Stimulated activated CD4-positive, alpha-beta T cell treated with anti-CD3 and anti-CD28 coated beads, Interleukin-15, amount 100 ng/mL, for 48 hours (primary cell): Measurements from ENCODE around the gene ARHGAP26.

Source experiments
- DNase-seq, 2 donors: peaks; one replicate each; pipeline ENCODE4 v3.0.0-alpha.2; 2020; ENCODE audit warnings: low read depth in 2 of 2

Gene ARHGAP26

GRCh38 chr5:143037071-143037470 lies 266.9 kb downstream of the ARHGAP26 start:
- DNase-seq: no peak

DNA sequence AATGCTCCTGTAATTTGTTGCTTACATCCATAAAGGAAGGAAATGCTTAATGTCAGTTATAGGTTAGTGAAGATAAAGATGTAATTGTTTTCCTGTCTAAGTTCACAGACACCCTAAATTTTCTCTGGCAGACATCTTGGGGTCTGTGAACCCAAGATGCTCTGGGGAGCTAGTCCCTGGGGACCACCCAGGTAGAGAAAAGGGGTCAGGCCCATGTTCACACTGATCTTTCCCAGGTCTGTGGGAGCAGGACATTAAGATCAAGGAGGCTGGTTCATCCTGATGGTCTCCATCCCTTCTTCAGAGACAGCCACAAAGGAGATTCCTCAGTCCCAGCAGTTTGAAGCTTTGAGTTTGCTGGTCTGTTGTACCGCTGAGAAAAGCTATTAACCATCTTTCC lies 267.5 kb downstream of the ARHGAP26 start:
- no peak for DNase-seq

DNA sequence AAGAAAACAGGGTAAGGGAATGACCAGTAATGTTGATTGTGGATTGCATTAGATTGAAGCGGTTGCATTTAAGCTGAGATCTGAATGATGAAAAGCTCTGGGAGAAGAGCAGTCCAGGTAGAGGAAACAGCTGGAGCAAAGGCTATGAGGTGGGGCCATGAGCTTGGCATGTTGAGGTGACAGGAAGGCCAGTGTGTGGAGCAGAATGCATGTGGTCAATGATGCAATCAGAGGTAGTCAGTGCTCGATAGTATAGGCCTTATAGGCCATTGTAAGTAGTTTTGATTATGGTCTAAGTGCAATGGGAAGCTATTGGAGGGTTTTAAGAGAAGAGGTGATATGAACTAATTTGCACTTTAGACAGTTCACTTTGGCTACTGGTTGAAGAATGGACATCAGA lies 270.4 kb downstream of the ARHGAP26 start:
- no peak for DNase-seq

DNA sequence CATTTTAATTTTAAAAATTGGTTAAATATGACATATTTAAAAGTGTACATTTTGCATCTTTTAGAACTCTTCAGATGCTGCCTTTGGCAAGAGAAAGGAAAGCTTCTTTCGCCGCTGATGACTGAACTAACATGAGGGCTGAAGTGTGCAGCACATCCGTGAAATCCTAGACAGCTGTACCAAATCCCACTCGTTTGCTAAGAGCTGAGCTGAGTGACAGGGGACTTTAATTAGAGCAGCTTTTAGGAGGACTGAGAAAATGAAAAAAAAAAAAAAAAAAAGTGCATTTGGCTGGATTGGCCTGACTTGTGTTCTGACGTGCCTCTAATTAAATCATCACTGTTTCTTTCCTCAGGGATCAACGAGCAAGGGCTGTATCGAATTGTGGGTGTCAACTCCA lies 271.3 kb downstream of the ARHGAP26 start:
- DNase-seq: no peak

DNA sequence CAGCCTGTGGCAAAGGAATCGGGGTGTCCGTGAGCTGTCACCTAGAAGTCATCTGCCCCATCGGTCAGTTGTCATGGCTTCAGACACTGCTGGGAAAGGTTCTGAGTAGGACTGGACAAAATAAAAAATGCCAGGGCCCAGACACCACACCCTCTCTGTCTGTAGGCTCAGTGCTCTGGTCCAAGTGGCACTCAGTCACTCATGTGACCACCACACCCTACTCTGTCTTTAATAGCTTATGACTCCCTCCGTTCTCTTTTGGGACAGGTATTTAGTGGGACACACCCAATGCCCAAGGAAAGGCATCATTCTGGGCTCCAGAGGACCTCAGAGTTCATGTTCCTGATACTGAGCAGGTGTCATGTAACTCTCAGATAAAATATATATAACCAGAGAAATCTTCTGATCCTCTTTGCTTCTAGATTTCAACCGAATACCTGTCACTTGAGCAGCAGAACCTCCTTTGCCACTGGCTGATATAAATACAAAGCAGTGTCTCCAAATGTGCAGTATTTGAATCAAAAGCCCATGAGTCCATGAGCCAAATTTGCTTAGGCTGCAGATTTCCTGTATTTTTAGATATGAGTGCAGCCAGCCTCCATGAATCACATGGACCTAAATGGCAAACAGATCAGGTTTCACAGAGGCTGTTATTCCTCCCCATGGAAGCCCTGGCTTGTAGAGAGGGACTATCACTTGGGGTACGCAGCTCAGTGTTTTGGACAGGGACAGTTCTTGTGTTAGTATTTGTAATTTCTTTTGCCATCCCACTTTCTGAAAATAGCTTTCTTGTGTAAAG lies 272.0 kb downstream of the ARHGAP26 start:
- DNase-seq: no peak

DNA sequence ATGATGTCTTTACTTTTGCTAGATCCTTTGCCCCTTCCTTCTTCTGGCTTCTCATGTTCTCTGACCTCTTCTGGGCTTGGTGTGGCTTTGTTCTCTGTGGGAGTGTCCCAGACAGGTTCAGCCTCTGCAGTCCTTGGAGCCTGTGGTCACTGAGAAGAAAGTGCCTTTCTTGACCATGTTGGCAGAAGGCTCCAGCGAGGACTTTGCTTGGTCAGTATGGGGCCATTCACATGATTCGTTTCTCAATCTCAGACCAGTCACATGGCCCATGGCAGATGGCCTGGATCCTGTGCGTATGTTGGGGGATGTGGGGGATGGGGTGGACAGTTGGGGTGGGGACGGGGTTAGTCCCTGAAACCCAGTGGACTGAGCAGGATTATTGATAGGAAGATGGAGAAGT lies 274.1 kb downstream of the ARHGAP26 start:
- DNase-seq: no peak

DNA sequence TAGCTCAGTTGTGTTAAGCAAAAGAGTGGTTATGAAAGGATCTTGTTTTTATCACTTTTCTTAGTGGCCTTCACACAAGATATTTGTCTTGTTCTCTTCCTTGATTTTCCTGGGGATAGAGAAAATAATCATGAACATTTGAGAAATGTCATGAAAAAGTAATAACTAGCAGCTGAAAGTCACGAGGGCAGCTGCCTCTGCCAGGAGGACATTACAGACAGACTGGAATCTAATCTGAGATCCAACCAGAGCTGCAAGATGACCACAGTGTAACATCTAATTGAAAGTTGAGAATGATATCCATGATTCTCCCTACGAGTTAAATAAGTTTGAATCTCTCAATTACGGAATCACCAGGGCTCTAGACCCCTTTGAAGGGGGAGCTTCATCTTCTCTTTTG lies 274.9 kb downstream of the ARHGAP26 start:
- DNase-seq: no peak

DNA sequence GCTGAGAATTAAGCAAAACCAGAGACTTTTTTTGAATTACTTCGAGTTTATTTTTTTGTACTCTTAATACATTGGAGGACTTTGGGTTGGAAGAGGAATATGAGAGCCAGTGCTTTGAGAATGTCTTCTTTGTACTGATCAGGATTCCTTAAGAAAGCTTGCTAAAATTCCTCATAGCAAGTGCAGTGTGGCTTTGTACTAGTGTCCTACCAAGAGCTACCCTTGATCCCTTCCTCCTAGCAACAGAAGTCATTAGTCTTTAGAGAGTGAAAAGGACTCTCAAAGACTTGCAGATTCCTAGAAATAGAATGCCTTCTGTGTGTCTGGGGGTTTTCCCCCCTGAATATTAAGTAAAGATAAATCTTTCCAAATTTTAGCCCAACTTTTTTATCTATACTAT lies 276.1 kb downstream of the ARHGAP26 start:
- no peak for DNase-seq

- no peak for DNase-seq
Measured at GRCh38 chr5:143047091-143047490, 276.9 kb downstream of the ARHGAP26 start.

GRCh38 chr5:143050183-143050582 lies 280.0 kb downstream of the ARHGAP26 start:
- no peak for DNase-seq

DNA sequence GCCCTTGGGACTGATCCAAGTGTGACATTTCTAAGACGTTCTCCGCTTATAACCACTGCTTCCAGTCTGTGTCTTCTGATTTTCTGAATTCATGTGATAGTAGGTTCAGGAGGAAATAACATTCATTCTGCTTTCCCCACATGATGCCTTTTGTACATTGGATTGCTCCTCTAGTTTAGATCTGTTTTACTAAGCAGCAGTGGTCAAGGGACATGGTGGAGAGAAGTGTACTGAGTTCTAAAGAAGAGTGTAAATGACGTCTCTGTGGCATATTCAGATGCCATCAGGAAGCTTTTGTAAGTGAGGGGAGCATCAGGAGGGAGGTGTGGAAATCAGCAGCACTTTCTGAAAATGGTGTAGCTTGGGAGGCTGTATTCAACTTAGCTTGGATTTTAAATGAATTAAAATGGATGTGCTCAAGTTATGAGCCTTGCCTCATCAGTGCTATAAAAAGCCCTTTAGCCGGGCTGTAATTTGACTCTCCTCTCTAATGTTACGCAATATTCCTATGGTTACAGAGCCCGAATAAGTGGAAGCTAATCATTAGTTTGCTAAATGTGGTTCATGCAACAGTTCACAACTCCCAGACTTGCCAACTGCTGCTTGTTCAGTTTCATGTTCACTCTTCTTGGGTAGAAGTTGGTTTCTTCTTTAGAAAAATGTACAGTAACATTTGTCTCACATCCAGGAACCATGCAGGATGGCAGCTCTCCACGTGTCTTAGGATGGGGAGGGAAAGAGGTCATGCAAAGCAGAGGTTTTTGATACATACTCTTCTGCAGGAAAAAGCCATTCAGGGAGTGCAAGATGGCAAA lies 281.3 kb downstream of the ARHGAP26 start:
- DNase-seq: no peak

- no peak for DNase-seq
Measured at GRCh38 chr5:143052967-143053682, 282.9 kb downstream of the ARHGAP26 start.

GRCh38 chr5:143053780-143054179 lies 283.6 kb downstream of the ARHGAP26 start:
- DNase-seq: no peak

DNA sequence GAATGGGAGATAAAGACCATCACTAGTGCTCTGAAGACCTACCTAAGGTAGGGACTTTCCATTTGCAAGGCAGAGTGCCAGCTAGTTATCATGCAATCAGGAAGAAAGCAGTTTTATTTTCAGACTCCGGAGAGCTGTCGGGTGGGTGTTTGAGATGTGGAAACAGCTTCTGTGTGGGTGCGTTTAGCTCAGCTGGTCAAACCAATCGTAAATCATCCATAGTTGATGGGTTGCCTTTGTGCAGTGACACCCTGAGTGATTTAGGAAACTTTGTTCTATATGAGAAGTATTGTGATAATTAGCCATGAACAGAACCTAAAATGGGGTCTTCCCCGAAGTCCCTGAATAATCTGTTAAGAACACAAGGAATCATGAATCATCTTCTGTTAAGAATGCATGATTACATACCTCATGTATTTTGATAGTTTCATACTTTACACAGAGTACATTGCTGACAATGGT lies 284.3 kb downstream of the ARHGAP26 start:
- DNase-seq: no peak

DNA sequence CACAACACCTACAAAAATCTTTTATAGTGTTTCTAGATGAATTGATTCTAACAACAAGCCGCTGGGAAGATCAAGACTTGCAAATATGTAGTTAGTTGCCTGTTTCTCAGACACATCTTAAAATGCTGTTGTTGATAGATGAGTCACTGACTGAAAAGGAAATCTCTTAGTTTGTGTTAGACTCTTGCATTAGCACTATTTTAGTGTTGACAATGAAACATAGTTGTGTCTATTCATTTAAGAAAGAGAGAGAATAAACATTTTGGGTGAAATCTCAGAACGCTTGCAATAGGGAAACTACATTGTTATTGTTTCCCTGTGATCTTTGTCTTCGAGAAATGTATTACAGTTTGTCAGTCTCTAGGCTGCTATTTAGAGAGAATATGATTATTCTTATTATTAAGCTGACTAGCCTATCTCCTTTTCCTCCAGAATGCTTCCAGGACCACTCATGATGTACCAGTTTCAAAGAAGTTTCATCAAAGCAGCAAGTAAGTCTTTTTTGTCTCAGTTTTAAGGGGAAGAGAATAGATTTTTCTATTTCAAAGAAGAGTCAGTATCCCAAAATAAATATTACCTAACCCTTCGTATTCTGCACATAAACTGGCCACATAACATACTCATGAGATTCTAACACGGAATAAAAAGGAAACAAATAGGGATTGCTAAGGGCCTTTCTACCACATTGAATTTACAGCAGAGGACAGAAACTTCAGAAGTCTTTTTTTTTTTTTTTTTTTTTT lies 285.6 kb downstream of the ARHGAP26 start:
- no peak for DNase-seq

DNA sequence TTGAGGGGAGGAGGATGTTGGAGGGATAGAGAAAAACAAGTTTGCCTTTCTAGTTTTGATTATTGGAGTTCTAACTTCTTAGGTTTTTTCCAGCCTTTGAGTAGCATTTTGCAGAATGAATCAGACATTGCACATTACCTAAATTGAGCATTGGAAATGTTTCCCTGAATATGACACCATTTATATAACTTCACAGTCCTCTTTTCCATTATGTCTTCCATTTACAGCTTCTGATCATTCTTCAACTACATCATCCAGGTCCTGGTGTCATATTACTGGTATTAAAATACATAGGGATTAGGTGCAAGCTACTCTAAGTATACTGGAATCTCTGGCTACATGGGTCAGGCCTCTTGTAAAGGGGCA lies 286.1 kb downstream of the ARHGAP26 start:
- no peak for DNase-seq

DNA sequence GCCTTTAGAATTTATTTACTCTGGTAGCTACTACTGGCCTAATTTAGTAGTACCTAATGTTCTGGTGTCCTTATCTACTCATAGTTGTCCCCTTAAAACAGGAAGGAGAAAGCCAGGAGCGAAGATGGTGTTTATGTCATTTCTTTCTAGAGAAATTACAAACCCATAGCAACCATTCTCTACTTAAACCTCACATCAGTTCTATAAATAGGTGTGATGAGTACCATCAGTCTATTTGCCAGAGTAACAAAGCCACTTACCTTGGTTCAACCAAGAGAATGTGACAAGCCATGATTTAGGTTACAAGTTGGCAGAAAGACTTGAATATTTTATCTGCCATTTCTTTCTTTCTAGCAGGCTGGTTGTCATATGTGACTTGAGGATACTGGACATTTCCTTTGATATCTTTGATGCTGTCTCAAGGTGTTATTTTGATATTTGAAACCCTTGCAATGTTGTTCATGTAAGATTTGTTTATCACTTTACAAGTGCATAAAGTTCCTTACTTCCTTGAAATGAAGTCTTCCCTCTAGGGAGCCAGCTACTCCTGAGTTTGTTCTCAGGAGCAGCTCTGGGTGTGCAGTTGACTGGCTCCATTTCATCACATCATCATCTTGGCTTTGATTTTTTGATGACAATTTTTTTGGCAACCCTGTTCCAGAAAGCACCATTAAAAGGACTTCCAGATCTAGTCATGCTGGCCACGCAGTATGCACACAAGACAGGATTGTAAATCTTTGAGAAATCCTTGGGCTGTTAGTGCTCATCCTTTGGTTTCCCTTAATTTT lies 286.8 kb downstream of the ARHGAP26 start:
- DNase-seq: no peak

DNA sequence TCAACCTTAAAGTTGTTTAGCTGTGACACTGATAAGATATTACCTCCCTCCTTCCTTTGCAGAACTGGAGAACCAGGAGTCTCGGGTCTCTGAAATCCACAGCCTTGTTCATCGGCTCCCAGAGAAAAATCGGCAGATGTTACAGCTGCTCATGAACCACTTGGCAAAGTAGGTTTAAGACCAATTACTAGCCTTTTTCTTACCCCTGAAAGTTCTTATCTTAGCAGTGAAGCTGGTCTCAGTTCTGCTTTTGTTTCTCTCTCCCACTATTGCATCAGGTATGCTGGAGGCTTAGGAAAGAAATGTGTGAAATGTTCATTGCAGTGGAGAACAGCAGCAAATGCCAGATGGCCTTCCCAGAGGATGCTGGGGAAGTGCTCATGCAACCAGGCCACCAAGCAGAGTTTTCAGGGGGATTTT lies 287.4 kb downstream of the ARHGAP26 start:
- DNase-seq: no peak

GRCh38 chr5:143059355-143059754 lies 289.2 kb downstream of the ARHGAP26 start:
- DNase-seq: no peak

GRCh38 chr5:143059976-143060765 lies 290.0 kb downstream of the ARHGAP26 start:
- DNase-seq: no peak
